Endothelial cell of umbilical vein (primary cell): ENCODE data around the gene UTS2B. TPM values are rescaled to one million over a fixed set of nuclear protein-coding genes. Genes with fewer than 3 reads are reported as not detected.

Source experiments
- BruUV-seq: library from RNA; stranded (reverse); fragments of 400-500 nt; replicated peaks from 2 replicates; lab custom pipeline; 2021; lab: Mats Ljungman, UMichigan
- CTCF ChIA-PET: fragments of 300-600, 350-600 bp; sonication (Branson Sonifier 250); formaldehyde crosslinking; loops from one replicate; lab custom pipeline; 2021; ENCODE audit warnings: antibody characterized with exemption, inconsistent platforms; lab: Charles Lee
- POLR2A ChIA-PET: fragments of 300-600, 350-600 bp; sonication (Branson Sonifier 250); formaldehyde crosslinking; loops from one replicate; lab custom pipeline; 2021; ENCODE audit warnings: antibody characterized with exemption, inconsistent platforms; lab: Charles Lee
- DNase-seq: peaks from one replicate; pipeline ENCODE4 v3.0.0-alpha.2; 2011; ENCODE audit warnings: low read depth, low spot score
- FAIRE-seq: peaks from 2 replicates; lab custom pipeline; 2011; peaks lifted over from hg19 to GRCh38; lab: Jason Lieb, UNC
- H2AFZ ChIP-seq: 2 replicates; pipeline ENCODE4 v1.6.0; 2012; ENCODE audit warnings: low read depth, low read length, control low read depth, inconsistent platforms
- H3K27ac ChIP-seq: 2 replicates; pipeline ENCODE4 v1.5.1; 2011; ENCODE audit warnings: low read depth, mild to moderate bottlenecking, control low read depth, low read length, moderate library complexity; ENCODE audit not compliant: insufficient read depth
- H3K27me3 ChIP-seq, 2 experiments: 2 replicates each; pipeline versions ENCODE4 v1.6.0 to v1.6.1; 2011; ENCODE audit warnings: low read length in 2 of 2, mixed read lengths in 1 of 2; ENCODE audit not compliant: control insufficient read depth in 2 of 2, insufficient read depth in 2 of 2
- H3K36me3 ChIP-seq, 2 experiments: 2 replicates in 1 of 2; 3 replicates in 1 of 2; pipeline ENCODE4 v1.5.1; 2011; ENCODE audit warnings: low read length in 2 of 2, mild to moderate bottlenecking in 1 of 2, moderate library complexity in 1 of 2; ENCODE audit not compliant: control insufficient read depth in 2 of 2, insufficient read depth in 2 of 2; ENCODE audit errors: extremely low read depth in 1 of 2
- H3K4me1 ChIP-seq: 3 replicates; pipeline ENCODE4 v1.5.1; 2011; ENCODE audit warnings: mild to moderate bottlenecking, low read length; ENCODE audit not compliant: control insufficient read depth, insufficient read depth; ENCODE audit errors: extremely low read depth
- H3K4me2 ChIP-seq: 2 replicates; pipeline ENCODE4 v1.6.1; 2011; ENCODE audit warnings: low read length, control low read depth, mixed read lengths; ENCODE audit not compliant: insufficient read depth
- H3K4me3 ChIP-seq, 3 experiments: fragments of 200-600 bp in 1 of 3; sonication (generic), shearing (Covaris generic) in 1 of 3; replicated peaks in 1 of 3; 2 replicates each; pipeline ENCODE4 v1.5.1; 2011 to 2016; ENCODE audit warnings: control low read depth in 3 of 3, low read length in 3 of 3, mild to moderate bottlenecking in 2 of 3, inconsistent platforms in 1 of 3, low read depth in 1 of 3, moderate library complexity in 1 of 3; ENCODE audit not compliant: insufficient read depth in 1 of 3
- H3K79me2 ChIP-seq: 2 replicates; pipeline ENCODE4 v1.6.0; 2012; ENCODE audit warnings: low read length, inconsistent platforms; ENCODE audit not compliant: control insufficient read depth, insufficient read depth
- H3K9ac ChIP-seq: replicated peaks from 2 replicates; pipeline ENCODE3; 2011; ENCODE audit warnings: low read length, control low read depth; ENCODE audit not compliant: insufficient read depth; ENCODE audit errors: extremely low read depth
- H3K9me1 ChIP-seq: replicated peaks from 3 replicates; pipeline ENCODE4 v1.6.0; 2011; ENCODE audit warnings: mild to moderate bottlenecking, low read length; ENCODE audit not compliant: control insufficient read depth, insufficient read depth; ENCODE audit errors: extremely low read depth
- H3K9me3 ChIP-seq: replicated peaks from 2 replicates; pipeline ENCODE4 v1.5.1; 2012; ENCODE audit warnings: low read length, inconsistent platforms; ENCODE audit not compliant: control insufficient read depth, insufficient read depth
- H4K20me1 ChIP-seq: replicated peaks from 2 replicates; pipeline ENCODE3; 2011; ENCODE audit warnings: mild to moderate bottlenecking, low read length; ENCODE audit not compliant: control insufficient read depth, insufficient read depth; ENCODE audit errors: extremely low read depth
- FOS ChIP-seq: IDR thresholded peaks from 2 replicates; pipeline ENCODE4 v1.6.1; 2011; ENCODE audit warnings: mild to moderate bottlenecking, low read length, moderate library complexity, borderline replicate concordance; ENCODE audit not compliant: insufficient read depth
- GATA2 ChIP-seq: IDR thresholded peaks from 2 replicates; pipeline ENCODE4 v1.7.0; 2011; ENCODE audit warnings: low read depth, mild to moderate bottlenecking, moderate library complexity, mixed read lengths, low read length; ENCODE audit not compliant: insufficient read length, insufficient read depth
- MYC ChIP-seq: IDR thresholded peaks from one replicate; pipeline ENCODE4 v1.6.1; 2011; ENCODE audit warnings: mild to moderate bottlenecking, low read depth, low read length
- dilution Hi-C: fragments of 300-500 bp; cut with MboI; formaldehyde crosslinking; loops from one replicate; pipeline ENCODE4 v1.15.0; 2019; ENCODE audit warnings: low sequenced_read_pairs; ENCODE audit not compliant: extremely low pct_ligation_motif_present
- intact Hi-C: fragments of 100-400 bp; cut with micrococcal nuclease; formaldehyde crosslinking; loops from one replicate; pipeline ENCODE4 v1.10.0; 2022
- polyA plus RNA-seq, 4 experiments: library from polyadenylated mRNA; depleted of rRNA in 3 of 4; stranded (reverse) in 3 of 4; unstranded in 1 of 4; fragments of >200 nt; gene quantifications; 2 replicates each; pipeline versions ENCODE4 v1.2.1 to v1.2.3, GENCODE V29; 2011 to 2012; ENCODE audit warnings: missing spikeins in 1 of 4
- total RNA-seq: library from RNA; stranded (reverse); gene quantifications from 2 replicates; pipeline ENCODE4 v1.2.3, GENCODE V29; 2021
- TF ChIP-seq, protein P1 (sequence below): IDR thresholded peaks from 2 replicates; pipeline ENCODE4 v1.6.1; 2011; ENCODE audit not compliant: insufficient read depth, insufficient read length

The UTS2B gene
- total and polyA plus RNA-seq, 2 donors (not counting 3 experiments of a cell fraction or from before 2014, with no cell fraction given) = 0.21 to 1.1 TPM

DNA sequence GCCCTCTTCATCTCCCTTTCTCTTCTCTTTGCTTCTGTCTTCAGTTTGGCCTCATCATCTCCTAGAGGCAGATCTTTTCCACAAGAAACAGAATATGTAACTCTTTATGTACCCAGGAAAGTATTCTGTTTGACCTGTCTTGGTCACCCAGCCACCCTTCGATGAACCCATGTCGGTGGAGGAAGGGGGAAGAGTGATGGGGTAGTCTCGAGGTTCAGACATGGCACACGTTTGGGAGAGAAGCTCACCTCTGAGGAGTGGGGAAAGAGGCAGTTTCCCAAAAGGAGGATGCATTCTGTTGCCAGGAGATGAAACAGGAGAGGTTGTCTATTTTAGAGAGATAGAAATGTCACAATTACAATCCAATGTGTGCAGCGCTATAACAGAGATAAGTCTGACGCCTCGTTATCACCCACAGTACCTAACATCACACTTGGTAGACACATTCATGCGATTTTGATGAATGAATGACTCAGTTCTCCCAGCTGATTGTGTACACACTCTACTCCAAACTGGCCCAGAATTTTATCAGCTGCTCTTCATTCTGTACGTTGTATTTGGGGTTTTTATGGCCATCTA is 1.9 kb downstream of the UTS2B start:
- peaks cover 47% of the 10 kb centered on the region for H3K79me2 ChIP-seq
- no peaks in the 10 kb centered on the region for H3K9me1 ChIP-seq
- intact Hi-C loops = no loop called here
- DNase-seq = peak; percentile 22
- H3K36me3 ChIP-seq = no peaks in the 10 kb centered on the region
- peak overlapping the region; percentile 94 for H3K27ac ChIP-seq
- H3K4me2 ChIP-seq = peak overlapping the region; percentile 63
- no peaks in the 10 kb centered on the region for H4K20me1 ChIP-seq
- peak overlapping the region; percentile 53 for H2AFZ ChIP-seq
- H3K9ac ChIP-seq = peak overlapping the region; percentile 98
- POLR2A ChIA-PET = interaction anchor here (0.6 to 1.0 kb wide), 3 partner anchors 9 to 84 kb away, joined by 3 read pairs; no protein-coding TSS in a partner anchor
- dilution Hi-C loops = no loop called here
- H3K27me3 ChIP-seq = no peaks in the 10 kb centered on the region
- peak overlapping the region in 2 of 3 experiments; percentile 58 to 96 for H3K4me3 ChIP-seq
- H3K9me3 ChIP-seq = no peaks in the 10 kb centered on the region
- no TSS peak for BruUV-seq
- CTCF ChIA-PET = interaction anchor here (0.6 to 2.1 kb wide), 11 partner anchors 10 to 192 kb away, joined by 3 to 7 read pairs (median 3); no protein-coding TSS in a partner anchor
- FAIRE-seq = no peak
- H3K4me1 ChIP-seq = peaks cover 36% of the 10 kb centered on the region
- TF ChIP-seq, protein P1, sequence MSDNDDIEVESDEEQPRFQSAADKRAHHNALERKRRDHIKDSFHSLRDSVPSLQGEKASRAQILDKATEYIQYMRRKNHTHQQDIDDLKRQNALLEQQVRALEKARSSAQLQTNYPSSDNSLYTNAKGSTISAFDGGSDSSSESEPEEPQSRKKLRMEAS = no peak
- TF ChIP-seq FOS = peak; percentile 45

DNA sequence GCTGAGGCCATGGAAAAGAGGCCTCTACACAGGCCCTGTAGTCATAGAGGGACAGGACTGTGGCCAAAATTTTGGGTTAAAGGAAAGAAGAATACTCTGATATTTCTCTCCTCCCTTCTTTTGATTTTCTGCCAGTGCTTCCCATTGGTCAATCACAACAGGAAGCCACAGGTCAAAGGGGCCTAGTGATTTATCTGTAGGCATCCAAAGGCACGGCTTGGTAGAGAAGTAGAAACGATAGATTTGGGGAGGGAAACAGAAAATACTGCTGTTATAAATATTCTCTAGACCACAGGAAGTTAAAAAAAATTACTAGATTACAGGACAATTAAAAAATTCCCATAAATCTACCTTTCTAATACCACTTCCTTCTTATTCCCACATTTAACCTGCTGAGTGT is 2.8 kb downstream of the UTS2B start:
- Histone ChIP-seq H3K4me1 (peaks cover 27% of the 10 kb centered on the region), H3K4me3 (no peak overlapping the region), H3K36me3 (no peaks in the 10 kb centered on the region), H3K4me2 (peak overlapping the region; percentile 37), H3K9me3 (no peaks in the 10 kb centered on the region), H3K79me2 (peaks cover 37% of the 10 kb centered on the region), H3K27ac (no peak overlapping the region), H3K27me3 (no peaks in the 10 kb centered on the region), H4K20me1 (no peaks in the 10 kb centered on the region), H2AFZ (no peak overlapping the region), H3K9me1 (no peaks in the 10 kb centered on the region), H3K9ac (no peak overlapping the region)
- intact Hi-C loops = no loop called here
- DNase-seq (peak; percentile 34), FAIRE-seq (peak; percentile 12)
- TF ChIP-seq GATA2 = peak; percentile 40
- no peak for TF ChIP-seq MYC
- TF ChIP-seq, protein P1 = no peak
- POLR2A ChIA-PET = no interaction called here
- BruUV-seq = no TSS peak
- CTCF ChIA-PET = interaction anchor here (2.1 kb wide), 1 partner anchor 11 kb away, joined by 6 read pairs; no protein-coding TSS in a partner anchor
- dilution Hi-C loops = no loop called here
